Activated CD8-positive, alpha-beta memory T cell treated with anti-CD3 and anti-CD28 coated beads, Interleukin-2, amount 10 ng/mL, durations not matched to agents 7 days and 5 days (primary cell): ENCODE results near the gene CTNNA3. TPM values are rescaled to one million over a fixed set of nuclear protein-coding genes. Genes with fewer than 3 reads are reported as not detected.

Experiments used
- ATAC-seq: fragments of 150-1000 bp; cut with Tn5 transposase; one replicate; pipeline ENCODE4 v1.10.0; 2021; ENCODE audit warnings: moderate library complexity
- CTCF ChIA-PET: fragments of 350-600 bp; sonication (Branson Sonifier 250); formaldehyde crosslinking; loops from one replicate; lab custom pipeline; 2021; ENCODE audit warnings: antibody characterized with exemption; lab: Charles Lee
- DNase-seq: peaks from one replicate; pipeline ENCODE4 v3.0.0-alpha.2; 2020
- H3K27ac Mint-ChIP-seq: one replicate; pipeline ENCODE4 v1.8.0; 2021; ENCODE audit warnings: mild to moderate bottlenecking, mixed read lengths
- H3K27me3 Mint-ChIP-seq: one replicate; pipeline ENCODE4 v1.8.0; 2021; ENCODE audit warnings: mixed read lengths
- H3K36me3 Mint-ChIP-seq: one replicate; pipeline ENCODE4 v1.8.0; 2021; ENCODE audit warnings: mild to moderate bottlenecking, mixed read lengths
- H3K4me1 Mint-ChIP-seq: one replicate; pipeline ENCODE4 v1.8.0; 2021; ENCODE audit warnings: mixed read lengths
- H3K4me3 Mint-ChIP-seq: one replicate; pipeline ENCODE4 v1.8.0; 2021; ENCODE audit warnings: mild to moderate bottlenecking, moderate library complexity, mixed read lengths
- H3K9me3 Mint-ChIP-seq: one replicate; pipeline ENCODE4 v1.8.0; 2022; ENCODE audit warnings: low read depth, mixed read lengths
- total RNA-seq, 2 experiments: library from RNA; stranded (reverse); gene quantifications; one replicate each; pipeline ENCODE4 v1.2.3, GENCODE V29; 2021

The CTNNA3 gene
- total RNA-seq, 2 experiments from 2014 or later: 0.61 TPM; not detected in 1

DNA sequence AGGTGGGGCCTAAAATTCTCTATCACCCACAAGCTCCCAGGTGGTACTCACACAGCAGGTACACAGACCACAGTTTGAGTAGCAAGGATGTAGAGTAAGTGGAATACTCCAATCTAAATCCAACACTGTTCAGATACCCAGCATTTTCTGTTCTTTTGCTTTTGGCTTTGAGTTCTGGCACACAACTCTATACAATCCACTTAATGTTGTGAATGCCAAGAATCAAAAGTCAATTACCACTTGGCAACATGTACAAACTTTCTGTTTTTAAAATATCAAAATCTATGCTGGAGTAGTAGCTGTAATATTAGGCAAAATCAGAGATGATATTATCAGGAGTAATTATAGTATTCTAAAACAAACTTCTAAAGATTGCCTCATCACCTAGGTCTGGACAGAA, 903.6 kb downstream of the CTNNA3 start:
- Mint-ChIP-seq H3K36me3 (no peaks in the 10 kb centered on the region), H3K4me3 (no peak overlapping the region), H3K4me1 (no peaks in the 10 kb centered on the region), H3K9me3 (peaks cover 1% of the 10 kb centered on the region), H3K27ac (no peak overlapping the region), H3K27me3 (no peaks in the 10 kb centered on the region)
- ATAC-seq (no peak), DNase-seq (no peak)
- CTCF ChIA-PET: no interaction called here

DNA sequence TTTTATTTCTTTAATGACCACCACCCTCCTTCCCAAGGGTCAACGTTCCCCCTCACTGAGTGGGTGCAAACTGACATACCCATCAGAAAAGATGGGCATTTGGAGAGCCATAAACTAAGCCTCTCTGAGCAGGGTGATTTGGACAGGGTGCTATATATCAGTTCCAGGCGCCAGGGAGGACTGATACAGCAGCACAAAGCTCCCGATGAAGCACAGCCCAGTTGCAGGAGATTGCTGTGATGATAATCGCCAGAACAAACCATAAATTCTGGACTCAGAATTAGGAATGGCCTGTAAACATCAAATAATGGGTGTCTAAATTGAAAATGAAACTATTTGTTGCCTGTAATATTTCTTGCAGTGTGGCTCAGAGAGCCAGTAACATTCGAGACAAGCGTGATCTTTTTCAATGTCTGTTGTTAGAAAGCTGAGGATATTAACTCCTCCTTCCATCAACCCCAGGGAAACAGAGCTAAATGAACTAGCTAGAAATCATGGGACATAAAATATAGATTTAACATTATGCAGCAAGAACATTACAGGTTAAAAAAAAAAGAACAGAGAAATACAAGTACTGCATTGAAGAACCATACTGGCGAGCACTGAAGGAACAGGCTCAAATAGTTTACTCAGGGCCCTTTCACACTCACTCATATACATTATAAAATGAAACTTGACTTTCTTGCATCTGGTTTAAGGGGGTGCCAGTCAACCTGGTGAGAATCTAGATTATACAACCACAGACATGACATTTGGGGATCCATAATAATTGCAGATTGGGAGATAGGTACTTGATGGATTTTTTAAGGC, 907.6 kb downstream of the CTNNA3 start:
- Mint-ChIP-seq H3K36me3 (no peaks in the 10 kb centered on the region), H3K4me1 (no peaks in the 10 kb centered on the region), H3K4me3 (no peak overlapping the region), H3K27ac (no peak overlapping the region), H3K9me3 (peaks cover 3% of the 10 kb centered on the region), H3K27me3 (no peaks in the 10 kb centered on the region)
- CTCF ChIA-PET: no interaction called here
- ATAC-seq: no peak
- no peak for DNase-seq

DNA sequence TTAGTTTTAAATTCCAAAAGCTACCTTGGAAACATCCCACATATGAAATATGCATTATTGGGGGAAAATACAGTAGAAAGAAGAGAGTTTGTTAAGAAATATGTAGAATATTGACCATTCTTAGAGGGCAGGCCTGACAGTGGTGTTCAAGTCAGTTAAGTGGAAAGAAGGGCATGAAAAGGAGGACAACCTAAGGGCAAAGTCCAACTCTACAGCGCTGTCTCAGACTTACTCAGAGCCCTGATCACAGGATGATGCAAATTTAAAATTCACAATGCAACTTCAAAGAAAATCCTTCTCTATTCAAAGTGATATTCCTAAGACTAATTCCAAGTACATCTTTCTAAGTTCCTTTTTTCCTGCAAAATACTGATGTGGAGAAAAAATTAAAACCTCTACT, 909.3 kb downstream of the CTNNA3 start:
- Mint-ChIP-seq H3K27me3 (no peaks in the 10 kb centered on the region), H3K36me3 (no peaks in the 10 kb centered on the region), H3K9me3 (peaks cover 3% of the 10 kb centered on the region), H3K27ac (no peak overlapping the region), H3K4me3 (no peak overlapping the region), H3K4me1 (no peaks in the 10 kb centered on the region)
- ATAC-seq (no peak), DNase-seq (no peak)
- CTCF ChIA-PET: no interaction called here

DNA sequence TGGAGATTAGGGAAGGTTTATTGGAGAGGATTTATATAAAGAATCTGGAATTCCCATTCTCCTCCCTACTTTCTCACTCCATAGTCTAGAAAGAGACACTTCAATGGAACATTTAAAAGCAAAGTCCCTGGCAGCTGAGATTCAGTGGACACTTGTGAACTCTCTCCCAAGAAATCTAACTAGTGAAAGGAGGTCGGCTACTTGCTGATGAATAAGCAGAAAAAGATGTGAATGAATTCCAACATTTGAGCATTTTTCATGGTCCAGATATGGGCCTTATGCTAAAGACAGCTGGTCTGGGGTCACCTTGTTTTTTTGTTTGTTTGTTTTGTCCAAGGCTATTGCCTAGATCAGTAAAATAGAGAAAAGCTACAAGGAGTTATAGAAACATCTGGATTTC, 911.2 kb downstream of the CTNNA3 start:
- no peak overlapping the region for H3K4me3 Mint-ChIP-seq
- no peaks in the 10 kb centered on the region for H3K4me1 Mint-ChIP-seq
- CTCF ChIA-PET: no interaction called here
- no peaks in the 10 kb centered on the region for H3K27me3 Mint-ChIP-seq
- H3K36me3 Mint-ChIP-seq: no peaks in the 10 kb centered on the region
- no peak for DNase-seq
- H3K27ac Mint-ChIP-seq: no peak overlapping the region
- ATAC-seq: no peak
- H3K9me3 Mint-ChIP-seq: peaks cover 3% of the 10 kb centered on the region

DNA sequence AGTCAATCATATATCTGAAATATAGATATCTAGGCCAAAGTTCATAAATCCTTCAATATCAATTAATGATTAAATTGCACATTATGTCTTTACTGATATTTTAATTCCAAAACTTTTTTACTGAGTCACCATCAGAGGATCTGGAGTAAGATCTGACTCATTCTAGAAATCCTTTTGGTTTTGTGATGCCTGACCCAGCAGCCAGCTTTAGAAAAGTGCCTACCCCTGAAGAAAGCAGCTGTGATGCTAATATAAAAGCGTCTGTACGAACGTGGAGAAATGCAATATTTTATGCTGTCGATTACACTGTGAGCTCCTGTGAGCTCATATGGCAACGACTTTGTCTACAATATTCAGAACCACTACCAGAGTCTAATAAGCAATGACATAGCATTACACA, 912.7 kb downstream of the CTNNA3 start:
- no peak for ATAC-seq
- CTCF ChIA-PET: no interaction called here
- no peaks in the 10 kb centered on the region for H3K36me3 Mint-ChIP-seq
- no peaks in the 10 kb centered on the region for H3K27me3 Mint-ChIP-seq
- H3K4me3 Mint-ChIP-seq: no peak overlapping the region
- no peak overlapping the region for H3K27ac Mint-ChIP-seq
- no peaks in the 10 kb centered on the region for H3K4me1 Mint-ChIP-seq
- no peak for DNase-seq
- H3K9me3 Mint-ChIP-seq: peaks cover 3% of the 10 kb centered on the region

DNA sequence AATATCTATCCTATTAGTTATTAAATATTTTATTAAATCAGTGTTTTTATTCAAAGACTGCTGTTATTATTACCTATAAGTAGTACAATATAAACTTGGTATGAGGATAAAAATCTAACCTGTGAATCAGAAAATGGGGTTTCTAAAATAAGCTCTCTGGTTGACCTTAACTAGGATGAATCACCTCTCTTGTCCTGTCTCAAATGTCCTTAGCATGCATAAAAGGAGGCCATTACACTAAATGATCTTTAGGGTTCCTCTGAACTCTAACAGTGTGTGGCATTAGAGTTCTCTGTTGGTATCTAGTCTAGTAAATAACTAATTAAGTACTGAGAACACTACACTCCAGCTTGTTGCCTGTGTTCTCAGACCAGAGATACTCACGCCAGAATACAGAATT, 913.2 kb downstream of the CTNNA3 start:
- H3K4me1 Mint-ChIP-seq: no peaks in the 10 kb centered on the region
- H3K4me3 Mint-ChIP-seq: no peak overlapping the region
- DNase-seq: no peak
- CTCF ChIA-PET: no interaction called here
- no peak for ATAC-seq
- peaks cover 3% of the 10 kb centered on the region for H3K9me3 Mint-ChIP-seq
- no peak overlapping the region for H3K27ac Mint-ChIP-seq
- H3K27me3 Mint-ChIP-seq: no peaks in the 10 kb centered on the region
- no peaks in the 10 kb centered on the region for H3K36me3 Mint-ChIP-seq

DNA sequence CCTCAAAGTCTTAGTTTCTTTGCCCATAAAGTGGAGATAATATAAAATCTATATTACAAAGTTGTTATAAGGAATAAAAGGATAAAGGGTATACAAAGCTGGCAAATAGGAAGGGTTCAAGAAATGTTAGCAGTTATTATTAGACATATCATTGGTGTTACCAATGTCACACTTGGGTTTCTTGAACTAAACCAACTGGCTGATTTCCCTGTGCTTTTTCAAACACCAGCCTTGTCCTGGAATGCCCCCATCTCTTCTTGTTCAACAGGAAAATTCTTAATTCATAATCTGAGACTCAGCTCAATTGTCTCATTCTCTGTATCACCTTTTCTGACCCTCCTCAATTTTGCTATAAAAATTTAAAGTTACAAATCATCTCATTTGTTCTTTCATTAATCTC, 913.9 kb downstream of the CTNNA3 start:
- Mint-ChIP-seq H3K36me3 (no peaks in the 10 kb centered on the region), H3K4me3 (no peak overlapping the region), H3K27me3 (no peaks in the 10 kb centered on the region), H3K4me1 (no peaks in the 10 kb centered on the region), H3K27ac (no peak overlapping the region), H3K9me3 (no peaks in the 10 kb centered on the region)
- ATAC-seq (no peak), DNase-seq (no peak)
- CTCF ChIA-PET: no interaction called here

DNA sequence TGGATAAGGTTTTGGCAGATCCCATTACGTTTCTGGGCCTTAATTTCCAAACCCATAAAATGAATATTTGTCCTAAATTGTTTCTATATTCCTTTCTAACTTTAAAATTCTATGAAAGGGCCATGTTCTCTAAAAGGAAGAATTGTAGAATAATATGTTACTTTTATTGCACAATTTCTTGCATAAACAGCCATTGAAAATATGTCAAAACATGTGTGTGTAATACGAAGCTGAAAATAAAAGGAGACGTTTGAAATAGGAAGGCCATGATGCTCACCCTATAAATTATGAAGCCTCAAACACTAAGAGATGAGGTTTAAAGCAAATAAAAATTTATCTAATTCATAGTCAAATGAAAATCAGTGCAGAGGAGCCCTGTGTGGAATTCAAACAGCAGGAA, 915.2 kb downstream of the CTNNA3 start:
- CTCF ChIA-PET: no interaction called here
- Mint-ChIP-seq H3K36me3 (no peaks in the 10 kb centered on the region), H3K9me3 (no peaks in the 10 kb centered on the region), H3K4me3 (no peak overlapping the region), H3K27ac (no peak overlapping the region), H3K27me3 (no peaks in the 10 kb centered on the region), H3K4me1 (no peaks in the 10 kb centered on the region)
- no peak for ATAC-seq
- DNase-seq: no peak

DNA sequence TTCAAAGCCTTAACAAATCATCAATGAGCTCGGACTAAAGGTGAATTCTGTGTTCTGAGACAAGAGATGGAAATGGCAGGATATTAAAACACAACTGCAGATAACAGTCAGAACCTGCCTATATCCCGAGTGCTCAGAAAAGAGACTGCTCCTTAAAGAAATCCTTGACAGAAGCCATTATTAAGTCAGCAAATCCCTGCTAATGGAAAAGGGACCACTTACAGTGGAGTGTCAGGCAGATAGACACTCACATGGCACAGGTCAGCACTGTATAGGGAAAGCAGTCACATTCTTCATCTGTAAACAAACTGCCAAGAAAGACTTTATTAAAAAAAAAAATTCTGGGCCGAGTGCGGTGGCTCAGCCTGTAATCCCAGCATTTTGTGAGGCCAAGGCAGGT, 917.6 kb downstream of the CTNNA3 start:
- CTCF ChIA-PET: no interaction called here
- Mint-ChIP-seq H3K27ac (no peak overlapping the region), H3K4me1 (no peaks in the 10 kb centered on the region), H3K9me3 (no peaks in the 10 kb centered on the region), H3K36me3 (no peaks in the 10 kb centered on the region), H3K27me3 (no peaks in the 10 kb centered on the region), H3K4me3 (no peak overlapping the region)
- ATAC-seq (no peak), DNase-seq (no peak)

DNA sequence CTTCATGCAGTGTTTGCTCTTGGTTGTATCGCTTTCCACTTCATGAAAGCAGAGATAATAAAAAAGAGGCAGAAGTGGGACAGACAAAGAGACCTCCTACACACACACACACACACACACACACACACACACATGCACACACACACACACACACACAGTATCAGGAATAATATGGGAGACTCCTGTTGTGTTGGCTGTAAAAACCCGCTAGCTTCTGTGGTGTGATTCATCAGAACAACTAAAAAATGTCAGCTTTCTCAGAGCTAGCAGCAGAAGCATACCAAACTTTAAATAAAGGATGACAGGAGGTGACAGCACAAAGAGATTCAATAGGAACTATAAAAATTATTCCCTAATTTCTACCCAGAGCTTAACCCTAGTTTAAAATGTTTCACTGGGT, 918.3 kb downstream of the CTNNA3 start:
- no peak overlapping the region for H3K27ac Mint-ChIP-seq
- peaks cover 2% of the 10 kb centered on the region for H3K9me3 Mint-ChIP-seq
- no peak overlapping the region for H3K4me3 Mint-ChIP-seq
- H3K36me3 Mint-ChIP-seq: no peaks in the 10 kb centered on the region
- ATAC-seq: no peak
- H3K4me1 Mint-ChIP-seq: no peaks in the 10 kb centered on the region
- CTCF ChIA-PET: no interaction called here
- no peaks in the 10 kb centered on the region for H3K27me3 Mint-ChIP-seq
- DNase-seq: no peak

DNA sequence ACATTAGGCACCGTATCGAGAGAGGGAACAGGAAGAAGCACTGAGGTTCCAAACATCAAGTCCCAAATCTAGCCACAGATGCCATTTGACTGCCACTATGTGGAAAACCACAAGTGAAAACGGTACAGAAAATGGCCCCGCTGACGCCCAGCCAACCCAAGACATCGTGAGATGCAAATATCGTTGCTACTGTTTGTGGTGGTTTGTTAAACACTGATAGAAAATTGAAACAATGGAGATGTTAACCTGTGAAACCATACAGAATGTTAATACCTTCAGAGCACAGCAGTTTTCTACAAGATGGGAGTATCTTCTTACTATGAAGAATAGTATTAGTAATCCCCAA, 922.5 kb downstream of the CTNNA3 start:
- CTCF ChIA-PET: no interaction called here
- DNase-seq: no peak
- Mint-ChIP-seq H3K9me3 (peaks cover 4% of the 10 kb centered on the region), H3K27me3 (no peaks in the 10 kb centered on the region), H3K36me3 (no peaks in the 10 kb centered on the region), H3K27ac (no peak overlapping the region), H3K4me3 (no peak overlapping the region), H3K4me1 (no peaks in the 10 kb centered on the region)
- ATAC-seq: no peak

DNA sequence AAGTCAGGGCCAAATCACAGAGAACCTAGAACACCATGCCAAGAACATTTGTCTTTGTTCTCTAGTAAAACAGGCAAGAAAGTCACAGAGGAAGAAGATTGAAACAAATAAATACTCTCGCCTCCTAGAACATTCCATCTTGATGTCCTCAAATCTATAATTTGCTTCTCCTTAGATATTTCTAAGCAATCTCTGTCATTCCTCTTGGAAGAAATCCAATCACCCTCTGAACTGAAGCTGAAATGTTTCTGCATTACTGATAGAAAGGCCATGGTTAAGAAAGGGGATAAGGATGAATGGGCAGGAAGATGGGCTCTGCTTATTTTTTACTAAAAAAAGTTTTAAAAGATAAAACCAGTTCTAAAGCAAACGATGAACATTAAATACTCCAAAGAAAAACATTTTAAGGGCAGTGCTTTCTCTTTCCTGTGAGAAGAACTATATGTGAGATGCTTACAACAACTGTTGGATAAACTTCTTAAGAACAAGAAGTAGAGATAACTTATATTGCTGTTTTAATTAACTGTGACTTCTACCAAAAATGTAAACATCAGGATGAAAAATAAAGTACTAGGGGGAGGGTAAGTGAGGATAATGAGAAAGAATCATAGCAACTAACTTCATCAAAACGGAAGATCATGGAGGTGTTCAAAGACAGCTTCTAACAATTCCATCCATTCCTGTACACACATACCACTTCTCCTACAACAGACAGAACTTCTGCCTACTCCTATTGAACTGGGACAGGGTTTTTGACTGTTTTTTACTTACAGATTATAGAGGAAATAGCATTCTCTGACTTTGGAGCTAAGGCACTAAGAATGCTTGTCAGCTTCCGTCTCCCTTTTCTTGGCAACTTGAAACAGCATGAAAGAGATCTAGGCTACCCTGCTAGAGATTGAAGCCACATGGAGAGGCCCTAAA, 923.2 kb downstream of the CTNNA3 start:
- ATAC-seq (no peak), DNase-seq (no peak)
- no peaks in the 10 kb centered on the region for H3K4me1 Mint-ChIP-seq
- H3K36me3 Mint-ChIP-seq: no peaks in the 10 kb centered on the region
- CTCF ChIA-PET: no interaction called here
- peaks cover 4% of the 10 kb centered on the region for H3K9me3 Mint-ChIP-seq
- H3K4me3 Mint-ChIP-seq: no peak overlapping the region
- H3K27ac Mint-ChIP-seq: no peak overlapping the region
- H3K27me3 Mint-ChIP-seq: no peaks in the 10 kb centered on the region

DNA sequence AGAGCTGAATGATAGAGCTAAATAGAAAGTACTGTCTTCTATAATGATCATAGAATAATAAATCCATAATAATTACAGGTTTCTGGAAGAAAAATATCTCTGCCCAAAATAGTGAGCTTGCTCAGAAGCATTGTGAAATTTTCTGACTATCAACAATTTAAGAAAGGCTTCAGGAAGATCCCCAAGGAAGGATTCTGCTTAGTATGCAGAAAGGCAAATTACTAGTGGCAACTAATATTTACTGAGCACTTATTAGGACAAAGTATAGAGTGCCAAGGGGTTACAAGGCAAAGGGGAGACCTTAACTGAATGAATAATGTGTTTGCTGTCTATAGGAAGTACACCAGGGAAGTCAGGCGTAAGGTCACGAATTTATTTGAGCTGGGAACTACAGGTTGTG, 928.3 kb downstream of the CTNNA3 start:
- ATAC-seq: no peak
- DNase-seq: no peak
- Mint-ChIP-seq H3K27me3 (no peaks in the 10 kb centered on the region), H3K36me3 (no peaks in the 10 kb centered on the region), H3K4me3 (no peak overlapping the region), H3K9me3 (peaks cover 3% of the 10 kb centered on the region), H3K27ac (no peak overlapping the region), H3K4me1 (no peaks in the 10 kb centered on the region)
- CTCF ChIA-PET: no interaction called here

DNA sequence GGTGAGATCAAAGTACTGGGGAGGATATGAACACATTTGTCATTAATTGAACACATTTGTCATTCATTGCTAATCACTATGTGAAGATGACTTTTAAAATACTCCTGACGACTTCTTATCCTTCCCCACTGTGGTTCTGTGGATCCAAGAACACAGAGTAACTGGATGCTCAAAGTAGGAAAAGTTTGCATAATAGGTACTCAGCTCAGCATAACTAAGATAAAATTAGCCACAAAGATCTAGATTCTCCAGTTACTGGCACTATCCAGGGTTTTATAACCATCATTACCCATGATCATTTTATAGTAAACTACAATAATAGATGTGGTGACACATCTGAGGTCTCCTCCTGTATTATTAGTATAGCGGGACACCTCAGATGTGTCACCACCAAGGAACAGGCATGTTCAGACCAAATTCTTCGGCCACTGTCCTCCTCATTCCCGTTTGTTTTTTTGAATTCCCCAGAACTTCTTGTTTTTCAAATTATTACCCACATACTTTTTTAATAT, 933.7 kb downstream of the CTNNA3 start:
- H3K27ac Mint-ChIP-seq: no peak overlapping the region
- no peaks in the 10 kb centered on the region for H3K9me3 Mint-ChIP-seq
- CTCF ChIA-PET: no interaction called here
- H3K4me1 Mint-ChIP-seq: no peaks in the 10 kb centered on the region
- ATAC-seq (no peak), DNase-seq (no peak)
- no peaks in the 10 kb centered on the region for H3K27me3 Mint-ChIP-seq
- H3K36me3 Mint-ChIP-seq: no peaks in the 10 kb centered on the region
- no peak overlapping the region for H3K4me3 Mint-ChIP-seq
